ENCODE data around the gene CD101. TPM values are rescaled to one million over a fixed set of nuclear protein-coding genes. Genes with fewer than 3 reads are reported as not detected.

CD101 gene
- total RNA-seq, 4 donors from 2014 or later, result 0.35 to 5.3 (median 0.84) TPM

GRCh38 chr1:116990612-116991151 lies 10.9 kb upstream of the CD101 start:
- TF ChIP-seq EP300 (IDR thresholded peaks at IDR 0.05), result no peak
- no peak for TF ChIP-seq POLR2A (IDR thresholded peaks at IDR 0.05)
- peak; percentile 31 for TF ChIP-seq POLR2AphosphoS5 (IDR thresholded peaks at IDR 0.05)
- Histone ChIP-seq H3K36me3 (peaks cover 0 to 35% of the 10 kb centered on the region in 2 donors), H3K9me3 (no peaks in the 10 kb centered on the region), H3K27me3 (no peaks in the 10 kb centered on the region), H3K4me1 (peaks cover 2 to 34% (median 16%) of the 10 kb centered on the region in 3 donors), H3K4me3 (no peak overlapping the region), H3K27ac (peak overlapping the region in 3 of 4 donors; percentile 29 to 43 (median 31))
- ATAC-seq, result peak; percentile 92
- 65 to 88% methylated on average over 10 to 12 of the region's 12 CpGs for WGBS, 2 donors (ENCODE audit: low coverage in 1 of 2)

DNA sequence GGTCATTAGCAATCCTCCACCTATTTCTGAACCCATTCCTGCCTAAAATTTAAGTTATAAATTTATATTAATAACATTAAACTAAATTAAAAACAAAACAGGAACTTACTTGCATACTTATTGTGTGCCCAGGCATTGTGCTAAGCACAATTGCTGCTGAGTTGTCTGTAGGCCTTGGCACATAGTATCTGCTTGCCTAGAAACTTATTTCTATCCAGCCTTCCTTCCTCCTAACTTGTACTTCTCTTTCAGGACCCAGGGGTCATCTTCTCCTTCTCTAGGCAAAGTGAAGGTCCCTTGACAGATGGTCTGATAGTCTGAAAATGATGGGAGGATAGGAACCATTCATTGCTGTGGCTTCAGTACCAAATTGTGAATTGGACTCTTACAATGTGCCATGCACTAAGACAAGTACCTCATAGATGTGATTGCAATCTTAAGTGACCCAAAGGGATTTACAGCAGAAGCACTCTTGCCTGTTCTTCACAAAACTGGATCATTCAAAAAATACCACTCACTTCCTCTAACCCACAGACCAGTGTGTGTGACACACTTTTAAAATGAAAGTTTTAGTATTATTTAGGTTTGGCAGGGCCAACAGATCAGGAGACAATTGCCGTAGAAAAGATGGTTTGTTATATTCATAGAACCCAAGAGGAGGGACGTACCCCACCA lies 10.3 kb upstream of the CD101 start:
- H3K4me1 ChIP-seq, result peaks cover 2 to 34% (median 16%) of the 10 kb centered on the region in 3 donors
- H3K9me3 ChIP-seq, result no peaks in the 10 kb centered on the region
- H3K27me3 ChIP-seq, result no peaks in the 10 kb centered on the region
- no peak for ATAC-seq
- peaks cover 0 to 32% of the 10 kb centered on the region in 2 donors for H3K36me3 ChIP-seq
- peak overlapping the region in 1 of 4 donors; percentile 43 for H3K27ac ChIP-seq
- no peak overlapping the region for H3K4me3 ChIP-seq
- TF ChIP-seq EP300 (IDR thresholded peaks at IDR 0.05), result no peak
- TF ChIP-seq POLR2AphosphoS5 (IDR thresholded peaks at IDR 0.05), result no peak
- no peak for TF ChIP-seq POLR2A (IDR thresholded peaks at IDR 0.05)
- no peak for TF ChIP-seq CTCF (IDR thresholded peaks at IDR 0.05)
- 59 to 80% methylated on average over 1 to 2 of the region's 2 CpGs for WGBS, 2 donors (ENCODE audit: low coverage in 1 of 2)

GRCh38 chr1:116991918-116992317 lies 9.6 kb upstream of the CD101 start:
- Histone ChIP-seq H3K27me3 (no peaks in the 10 kb centered on the region), H3K4me3 (no peak overlapping the region), H3K36me3 (peaks cover 0 to 26% of the 10 kb centered on the region in 2 donors), H3K27ac (peak overlapping the region in 1 of 4 donors; percentile 43), H3K4me1 (peaks cover 2 to 34% (median 16%) of the 10 kb centered on the region in 3 donors), H3K9me3 (no peaks in the 10 kb centered on the region)
- no peak for ATAC-seq
- 100% methylated on average over 1 of the region's 1 CpG for WGBS, 2 donors (ENCODE audit: low coverage in 1 of 2)
- no peak for TF ChIP-seq POLR2A (IDR thresholded peaks at IDR 0.05)
- TF ChIP-seq EP300 (IDR thresholded peaks at IDR 0.05), result no peak
- no peak for TF ChIP-seq POLR2AphosphoS5 (IDR thresholded peaks at IDR 0.05)
- no peak for TF ChIP-seq CTCF (IDR thresholded peaks at IDR 0.05)

DNA sequence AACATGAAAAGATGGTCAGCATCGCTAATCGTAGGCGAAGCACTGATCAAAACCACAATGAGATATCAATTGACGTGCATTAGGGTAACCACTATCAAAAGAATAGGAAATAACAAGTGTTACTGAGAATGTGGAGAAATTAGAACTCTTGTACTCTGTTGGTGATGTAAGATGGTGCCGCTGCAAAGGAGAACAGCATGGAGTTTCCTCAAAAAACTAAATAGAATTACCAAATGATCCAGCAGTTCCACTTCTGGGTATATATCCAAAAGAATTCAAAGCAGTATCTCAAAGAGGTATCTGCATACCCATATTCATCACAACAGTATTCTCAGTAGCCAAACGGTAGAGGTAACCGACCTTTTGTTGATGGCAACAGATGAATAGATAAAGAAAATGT lies 8.3 kb upstream of the CD101 start:
- TF ChIP-seq CTCF (IDR thresholded peaks at IDR 0.05), result no peak
- TF ChIP-seq POLR2AphosphoS5 (IDR thresholded peaks at IDR 0.05), result no peak
- no peak for TF ChIP-seq POLR2A (IDR thresholded peaks at IDR 0.05)
- no peak for TF ChIP-seq EP300 (IDR thresholded peaks at IDR 0.05)
- whole genome bisulfite sequencing, 2 donors (ENCODE audit: low coverage in 1 of 2), result 91 to 98% methylated on average over 7 of the region's 7 CpGs
- H3K4me1 ChIP-seq, result peaks cover 2 to 26% (median 14%) of the 10 kb centered on the region in 3 donors
- no peak for ATAC-seq
- no peaks in the 10 kb centered on the region for H3K9me3 ChIP-seq
- H3K27ac ChIP-seq, result no peak overlapping the region
- no peaks in the 10 kb centered on the region for H3K27me3 ChIP-seq
- peaks cover 0 to 22% of the 10 kb centered on the region in 2 donors for H3K36me3 ChIP-seq
- no peak overlapping the region for H3K4me3 ChIP-seq

DNA sequence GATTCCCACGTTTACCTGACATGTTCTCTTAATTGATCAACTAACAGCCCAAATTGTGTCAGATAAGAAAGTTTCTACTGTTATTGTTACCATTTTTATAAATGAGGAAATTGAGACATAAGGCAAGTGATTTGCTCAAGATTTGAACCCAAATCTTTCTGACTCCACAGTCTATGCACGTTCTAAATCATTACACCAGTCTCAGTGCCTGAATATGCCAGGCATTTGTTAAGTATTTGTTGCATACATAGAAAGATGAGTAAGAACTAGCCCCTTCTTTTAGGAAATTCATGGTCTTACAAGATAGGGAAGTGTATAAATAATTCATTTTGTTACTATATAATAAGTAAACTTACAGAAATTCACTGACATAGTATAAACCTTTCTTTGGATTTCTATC lies 7.1 kb upstream of the CD101 start:
- TF ChIP-seq CTCF (IDR thresholded peaks at IDR 0.05) (no peak), POLR2AphosphoS5 (IDR thresholded peaks at IDR 0.05) (no peak), EP300 (IDR thresholded peaks at IDR 0.05) (no peak)
- Histone ChIP-seq H3K36me3 (peaks cover 0 to 22% of the 10 kb centered on the region in 2 donors), H3K27me3 (no peaks in the 10 kb centered on the region), H3K27ac (no peak overlapping the region), H3K9me3 (no peaks in the 10 kb centered on the region), H3K4me1 (peaks cover 2 to 15% (median 3%) of the 10 kb centered on the region in 3 donors), H3K4me3 (no peak overlapping the region)
- WGBS, 2 donors (ENCODE audit: low coverage in 1 of 2), result 72 to 90% methylated on average over 1 to 2 of the region's 2 CpGs
- ATAC-seq, result no peak
